ENCODE data around the gene PTBP1.

Gene PTBP1

DNA sequence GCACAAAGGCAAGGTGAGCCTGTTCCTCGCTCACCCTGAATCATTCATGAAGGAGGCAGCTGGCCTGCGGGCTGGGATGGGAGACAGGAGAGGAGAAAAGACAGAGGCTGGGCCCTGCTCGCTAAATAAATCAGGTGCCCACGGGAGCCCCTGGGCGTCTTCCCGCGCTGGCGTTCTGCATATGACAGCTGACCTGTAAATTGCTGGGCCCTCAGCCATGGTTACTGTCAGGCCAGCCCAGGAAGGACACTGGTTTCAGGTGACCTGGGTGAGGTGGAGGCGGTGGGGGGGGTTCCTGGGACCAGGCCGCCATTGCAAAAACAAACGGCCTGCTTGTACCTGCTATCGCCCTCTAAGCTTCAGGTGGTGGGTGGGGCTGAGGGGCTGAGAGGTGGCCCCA, 3.4 kb upstream of the PTBP1 start:
- TF ChIP-seq JUND (IDR thresholded peaks at IDR 0.05; ENCODE audit: low read depth), result no peak
- DNase-seq (ENCODE audit: low read depth in 1 of 2, low spot score in 1 of 2), result no peak
- in situ Hi-C loops (cut with HindIII; ENCODE audit: low pct_unique_long_range_greater_than_20kb, low sequenced_read_pairs), result no loop called here

DNA sequence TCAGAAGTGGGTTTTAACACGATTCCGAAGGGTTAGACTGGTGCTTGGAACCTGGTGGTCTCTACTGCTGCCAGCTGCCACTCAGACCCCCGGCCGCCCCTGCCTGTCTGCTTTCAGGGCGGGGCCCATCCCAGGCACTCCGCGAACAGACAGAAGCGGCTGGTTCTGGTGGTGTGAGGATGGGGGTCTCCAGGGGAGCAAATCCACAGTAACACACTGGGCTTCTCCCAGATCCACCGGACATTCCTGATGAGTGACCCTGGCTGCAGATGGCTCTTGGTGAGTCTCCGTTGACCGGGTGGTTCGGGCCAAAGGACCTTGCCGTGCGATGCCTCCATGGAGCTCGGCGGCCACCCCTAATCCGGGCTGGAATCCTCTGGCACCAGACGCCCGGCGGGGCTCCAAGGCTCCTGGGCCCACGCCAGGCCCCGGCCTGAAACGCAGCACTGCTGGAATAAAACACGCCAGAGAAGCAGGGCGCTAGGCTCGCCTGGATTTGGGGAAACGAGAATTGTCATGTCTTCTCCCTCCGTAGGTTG, 2.1 kb upstream of the PTBP1 start:
- in situ Hi-C loops (cut with HindIII; ENCODE audit: low pct_unique_long_range_greater_than_20kb, low sequenced_read_pairs), result no loop called here
- no peak for TF ChIP-seq JUND (IDR thresholded peaks at IDR 0.05; ENCODE audit: low read depth)
- no peak for DNase-seq (ENCODE audit: low read depth in 1 of 2, low spot score in 1 of 2)

GRCh38 chr19:795691-796581, 1.3 kb upstream of the PTBP1 start:
- DNase-seq (ENCODE audit: low read depth in 1 of 2, low spot score in 1 of 2), result no peak
- in situ Hi-C loops (cut with HindIII; ENCODE audit: low pct_unique_long_range_greater_than_20kb, low sequenced_read_pairs), result no loop called here

GRCh38 chr19:797528-798414, 519 bp downstream of the PTBP1 start:
- DNase-seq (ENCODE audit: low read depth in 1 of 2, low spot score in 1 of 2), result peak; percentile 82 to 92
- no peak for TF ChIP-seq JUND (IDR thresholded peaks at IDR 0.05; ENCODE audit: low read depth)
- in situ Hi-C loops (cut with HindIII; ENCODE audit: low pct_unique_long_range_greater_than_20kb, low sequenced_read_pairs), result no loop called here

More at GRCh38 chr19:795691-796581, 1.3 kb upstream of the PTBP1 start:
- no peak for TF ChIP-seq JUND (IDR thresholded peaks at IDR 0.05; ENCODE audit: low read depth)

GRCh38 chr19:798415-799075, 1.3 kb downstream of the PTBP1 start:
- peak in 1 of 2 experiments; percentile 2 for DNase-seq (ENCODE audit: low read depth in 1 of 2, low spot score in 1 of 2)
- in situ Hi-C loops (cut with HindIII; ENCODE audit: low pct_unique_long_range_greater_than_20kb, low sequenced_read_pairs), result no loop called here
- TF ChIP-seq JUND (IDR thresholded peaks at IDR 0.05; ENCODE audit: low read depth), result no peak

- TF ChIP-seq JUND (IDR thresholded peaks at IDR 0.05; ENCODE audit: low read depth), result no peak
- in situ Hi-C loops (cut with HindIII; ENCODE audit: low pct_unique_long_range_greater_than_20kb, low sequenced_read_pairs), result no loop called here
- DNase-seq (ENCODE audit: low read depth in 1 of 2, low spot score in 1 of 2), result peak; percentile 45 to 68
These were observed 2.0 kb downstream of the PTBP1 start for GRCh38 chr19:799076-799881.

GRCh38 chr19:800360-801029, 3.2 kb downstream of the PTBP1 start:
- in situ Hi-C loops (cut with HindIII; ENCODE audit: low pct_unique_long_range_greater_than_20kb, low sequenced_read_pairs), result no loop called here
- TF ChIP-seq JUND (IDR thresholded peaks at IDR 0.05; ENCODE audit: low read depth), result no peak
- peak; percentile 88 to 91 for DNase-seq (ENCODE audit: low read depth in 1 of 2, low spot score in 1 of 2)

DNA sequence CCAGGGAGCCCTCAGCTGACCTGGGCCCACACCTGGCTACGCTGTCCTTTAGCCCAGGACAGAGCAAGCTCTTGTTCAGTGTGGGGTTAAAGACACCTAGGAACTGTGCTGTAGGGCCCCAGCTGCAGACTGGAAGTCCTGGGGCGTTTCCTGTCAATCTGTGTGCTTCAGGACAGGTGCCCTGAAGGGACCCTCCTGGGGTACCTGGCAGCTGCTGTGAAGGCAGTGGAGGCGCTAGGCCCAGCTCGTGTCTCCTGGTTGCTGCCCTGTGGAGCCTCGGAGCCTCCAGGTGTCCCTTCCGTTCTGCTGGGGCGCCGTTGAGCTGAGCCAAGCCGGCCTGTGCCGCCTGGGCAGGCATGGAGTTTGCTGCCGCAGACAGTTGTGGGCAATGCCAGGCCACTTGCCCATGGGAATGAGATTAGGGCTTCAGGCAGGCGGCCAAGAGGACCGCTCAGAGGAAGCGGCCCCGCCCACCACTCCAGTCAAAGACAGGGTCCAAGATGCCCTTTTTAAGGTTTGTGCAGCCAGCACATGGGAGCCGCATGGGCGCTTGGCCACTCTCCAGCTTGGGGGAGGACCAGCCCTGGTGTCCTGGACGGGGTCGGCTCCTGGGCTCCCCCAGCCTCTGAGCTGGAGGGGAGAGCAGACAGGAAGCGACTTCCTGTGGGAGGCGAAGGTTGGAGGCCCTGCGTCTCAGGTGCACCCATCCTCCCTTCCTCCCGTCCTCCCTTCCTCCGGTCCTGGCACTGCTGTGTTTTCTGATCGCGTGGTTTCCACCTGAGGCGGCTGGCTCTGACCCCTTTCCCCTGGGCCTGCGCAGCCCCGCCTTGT, 4.0 kb downstream of the PTBP1 start:
- in situ Hi-C loops (cut with HindIII; ENCODE audit: low pct_unique_long_range_greater_than_20kb, low sequenced_read_pairs), result no loop called here
- no peak for TF ChIP-seq JUND (IDR thresholded peaks at IDR 0.05; ENCODE audit: low read depth)
- peak in 1 of 2 experiments; percentile 18 for DNase-seq (ENCODE audit: low read depth in 1 of 2, low spot score in 1 of 2)

- TF ChIP-seq JUND (IDR thresholded peaks at IDR 0.05; ENCODE audit: low read depth), result no peak
- DNase-seq (ENCODE audit: low read depth in 1 of 2, low spot score in 1 of 2), result peak in 1 of 2 experiments; percentile 69
- in situ Hi-C loops (cut with HindIII; ENCODE audit: low pct_unique_long_range_greater_than_20kb, low sequenced_read_pairs), result no loop called here
These were observed 4.7 kb downstream of the PTBP1 start for GRCh38 chr19:801861-802497.

Measured in T47D (cell line).